GM23338 (cell line): ENCODE measurements around the gene ANKRD40CL. TPM values are rescaled to one million over a fixed set of nuclear protein-coding genes. Genes with fewer than 3 reads are reported as not detected.

Experiments
- ATAC-seq: fragments of 200-7000 bp; cut with Tn5 transposase; 3 replicates; pipeline ENCODE4 v1.9.1; 2020
- DNase-seq: peaks from one replicate; pipeline ENCODE4 v3.0.0-alpha.2; 2015; ENCODE audit warnings: low spot score
- H2AFZ ChIP-seq: fragments of 200-600 bp; sonication (generic); 2 replicates; pipeline ENCODE4 v1.8.0; 2016; ENCODE audit warnings: antibody characterized with exemption, mild to moderate bottlenecking, moderate library complexity
- H3F3A ChIP-seq: fragments of 200-600 bp; sonication (generic); replicated peaks from 2 replicates; pipeline ENCODE4 v1.8.0; 2017; ENCODE audit warnings: antibody characterized with exemption, mixed run types, low read depth
- H3K27ac ChIP-seq: fragments of 200-600 bp; sonication (generic); 2 replicates; pipeline ENCODE4 v1.6.1; 2016; ENCODE audit warnings: low read depth
- H3K27me3 ChIP-seq: fragments of 200-600 bp; sonication (generic); 2 replicates; pipeline ENCODE4 v1.8.0; 2016; ENCODE audit warnings: mild to moderate bottlenecking, mixed run types, moderate library complexity; ENCODE audit not compliant: insufficient read depth
- H3K36me3 ChIP-seq: fragments of 200-600 bp; sonication (generic); 2 replicates; pipeline ENCODE4 v1.8.0; 2016; ENCODE audit warnings: mild to moderate bottlenecking; ENCODE audit not compliant: insufficient read depth
- H3K4me1 ChIP-seq: fragments of 200-600 bp; sonication (generic); 2 replicates; pipeline ENCODE4 v1.8.0; 2016; ENCODE audit warnings: mild to moderate bottlenecking, moderate library complexity; ENCODE audit not compliant: insufficient read depth
- H3K4me2 ChIP-seq: fragments of 200-600 bp; sonication (generic); 2 replicates; pipeline ENCODE4 v1.7.1; 2017; ENCODE audit warnings: mixed run types
- H3K4me3 ChIP-seq: fragments of 200-600 bp; sonication (generic); 2 replicates; pipeline ENCODE4 v1.6.1; 2016; ENCODE audit warnings: mixed run types
- H3K79me2 ChIP-seq: fragments of 200-600 bp; sonication (generic); replicated peaks from 2 replicates; pipeline ENCODE4 v1.8.0; 2017; ENCODE audit warnings: mild to moderate bottlenecking; ENCODE audit not compliant: insufficient read depth
- H3K9me2 ChIP-seq: fragments of 200-600 bp; sonication (generic); 2 replicates; pipeline ENCODE4 v1.8.0; 2017; ENCODE audit not compliant: insufficient read depth
- H4K20me1 ChIP-seq: fragments of 200-600 bp; sonication (generic); replicated peaks from 2 replicates; pipeline ENCODE4 v1.8.0; 2017; ENCODE audit warnings: mild to moderate bottlenecking; ENCODE audit not compliant: insufficient read depth
- H3K27ac Mint-ChIP-seq: 2 replicates; pipeline ENCODE4 v1.8.0; 2020; ENCODE audit warnings: inconsistent platforms, mild to moderate bottlenecking, moderate library complexity, mixed read lengths
- H3K27me3 Mint-ChIP-seq: 3 replicates; pipeline ENCODE4 v1.8.0; 2022; ENCODE audit warnings: low read depth, mild to moderate bottlenecking, moderate library complexity, mixed read lengths, inconsistent platforms; ENCODE audit not compliant: insufficient read depth, poor library complexity
- H3K36me3 Mint-ChIP-seq: 3 replicates; pipeline ENCODE4 v1.8.0; 2021; ENCODE audit warnings: low read depth, mild to moderate bottlenecking, inconsistent platforms, moderate library complexity, mixed read lengths
- H3K4me1 Mint-ChIP-seq: 3 replicates; pipeline ENCODE4 v1.8.0; 2020; ENCODE audit warnings: mild to moderate bottlenecking, inconsistent platforms, mixed read lengths
- H3K4me3 Mint-ChIP-seq: 3 replicates; pipeline ENCODE4 v1.8.0; 2021; ENCODE audit warnings: moderate library complexity, mild to moderate bottlenecking, inconsistent platforms, mixed read lengths
- H3K9me3 Mint-ChIP-seq: 3 replicates; pipeline ENCODE4 v1.8.0; 2020; ENCODE audit warnings: moderate library complexity, mild to moderate bottlenecking, inconsistent platforms, mixed read lengths
- CTCF ChIP-seq, 2 experiments: fragments of 200-600 bp in 1 of 2; sonication (generic) in 1 of 2; conservative IDR thresholded peaks; 2 replicates each; pipeline versions ENCODE4 v1.5.1 to v1.6.1; 2016 to 2017; ENCODE audit warnings: antibody characterized with exemption in 2 of 2, low read depth in 2 of 2, mild to moderate bottlenecking in 2 of 2, moderate library complexity in 1 of 2
- ETS1 ChIP-seq: IDR thresholded peaks from 2 replicates; pipeline ENCODE4 v1.6.1; 2016; ENCODE audit warnings: antibody characterized with exemption
- EZH2phosphoT487 ChIP-seq: fragments of 200-600 bp; sonication (generic); IDR thresholded peaks from one replicate; pipeline ENCODE4 v1.8.1; 2018; ENCODE audit warnings: antibody characterized with exemption; ENCODE audit not compliant: unreplicated experiment
- ZNF114 ChIP-seq: fragments of 250-450 bp; sonication (Bioruptor Pico); IDR thresholded peaks from 2 replicates; pipeline ENCODE4 v1.5.0; 2020; ENCODE audit warnings: mild to moderate bottlenecking, moderate library complexity
- ZNF331 ChIP-seq: fragments of 250-450 bp; sonication (Bioruptor Pico); IDR thresholded peaks from 2 replicates; pipeline ENCODE4 v1.5.0; 2020; ENCODE audit warnings: low read depth, mild to moderate bottlenecking, moderate library complexity
- ZNF462 ChIP-seq: fragments of 250-450 bp; sonication (Bioruptor Pico); IDR thresholded peaks from 2 replicates; pipeline ENCODE4 v1.5.0; 2020; ENCODE audit warnings: mild to moderate bottlenecking, moderate library complexity
- polyA plus RNA-seq: library from polyadenylated mRNA; unstranded; fragments of >200 nt; fragmentation: Nextera tagmentation; extraction: Ambion mirVana; gene quantifications from 2 replicates; pipeline ENCODE4 v1.2.1, GENCODE V29; 2016
- total RNA-seq: library from RNA; depleted of rRNA; stranded (reverse); fragments of >200 nt; shearing (Covaris generic); gene quantifications from 2 replicates; pipeline ENCODE4 v1.2.3, GENCODE V29; 2014

Gene ANKRD40CL
- total and polyA plus RNA-seq, 2 experiments from 2014 or later: not detected

GRCh38 chr17:50739098-50739497, 28.2 kb downstream of the ANKRD40CL start:
- H3K27ac Mint-ChIP-seq: no peak overlapping the region; the same call in 1 of the 2 replicates
- H3K4me1 Mint-ChIP-seq: no peaks in the 10 kb centered on the region
- H3K27me3 Mint-ChIP-seq: no peaks in the 10 kb centered on the region
- Histone ChIP-seq H2AFZ (no peak overlapping the region), H3K27ac (no peak overlapping the region), H4K20me1 (peaks cover 67% of the 10 kb centered on the region), H3K79me2 (peaks cover 77% of the 10 kb centered on the region), H3K4me3 (no peak overlapping the region), H3K27me3 (no peaks in the 10 kb centered on the region), H3K4me2 (no peak overlapping the region), H3K36me3 (peaks cover 55% of the 10 kb centered on the region), H3F3A (no peaks in the 10 kb centered on the region), H3K9me2 (no peaks in the 10 kb centered on the region), H3K4me1 (no peaks in the 10 kb centered on the region)
- H3K9me3 Mint-ChIP-seq: no peaks in the 10 kb centered on the region
- no peak overlapping the region for H3K4me3 Mint-ChIP-seq
- TF ChIP-seq ZNF462 (CRISPR knock-in tag): no peak
- DNase-seq: no peak
- peaks cover 74% of the 10 kb centered on the region for H3K36me3 Mint-ChIP-seq
- no peak for ATAC-seq

- H3K4me3 ChIP-seq: no peak overlapping the region
- DNase-seq (no peak), ATAC-seq (no peak)
- no peak overlapping the region for H2AFZ ChIP-seq
- no peak overlapping the region for H3K4me2 ChIP-seq
- H3K4me1 Mint-ChIP-seq: no peaks in the 10 kb centered on the region
- no peaks in the 10 kb centered on the region for H3F3A ChIP-seq
- no peak overlapping the region for H3K4me3 Mint-ChIP-seq
- peaks cover 38% of the 10 kb centered on the region for H3K36me3 ChIP-seq
- H3K9me2 ChIP-seq: no peaks in the 10 kb centered on the region
- no peak overlapping the region for H3K27ac ChIP-seq
- H3K27me3 ChIP-seq: no peaks in the 10 kb centered on the region
- no peaks in the 10 kb centered on the region for H3K4me1 ChIP-seq
- H4K20me1 ChIP-seq: peaks cover 73% of the 10 kb centered on the region
- no peaks in the 10 kb centered on the region for H3K27me3 Mint-ChIP-seq
- no peak overlapping the region for H3K27ac Mint-ChIP-seq
- H3K79me2 ChIP-seq: peaks cover 96% of the 10 kb centered on the region
- peaks cover 56% of the 10 kb centered on the region for H3K36me3 Mint-ChIP-seq
- no peak for TF ChIP-seq ZNF331 (CRISPR knock-in tag)
- TF ChIP-seq ETS1: no peak
- TF ChIP-seq CTCF (conservative IDR thresholded peaks at IDR 0.05; ENCODE audit: low read depth in 2 of 2): no peak
- TF ChIP-seq ZNF114 (CRISPR knock-in tag): no peak
- no peak for TF ChIP-seq EZH2phosphoT487
- no peaks in the 10 kb centered on the region for H3K9me3 Mint-ChIP-seq
These were observed 30.1 kb downstream of the ANKRD40CL start for GRCh38 chr17:50737118-50737698.
